SHP77 treated with DMSO at 0.1 percent for 48 hours (cell line): Measurements from ENCODE around the gene DNAH17.

ENCODE experiments used
- DNase-seq: peaks from one replicate; lab custom pipeline; 2025; lab: John Stamatoyannopoulos, UW

The DNAH17 gene

DNA sequence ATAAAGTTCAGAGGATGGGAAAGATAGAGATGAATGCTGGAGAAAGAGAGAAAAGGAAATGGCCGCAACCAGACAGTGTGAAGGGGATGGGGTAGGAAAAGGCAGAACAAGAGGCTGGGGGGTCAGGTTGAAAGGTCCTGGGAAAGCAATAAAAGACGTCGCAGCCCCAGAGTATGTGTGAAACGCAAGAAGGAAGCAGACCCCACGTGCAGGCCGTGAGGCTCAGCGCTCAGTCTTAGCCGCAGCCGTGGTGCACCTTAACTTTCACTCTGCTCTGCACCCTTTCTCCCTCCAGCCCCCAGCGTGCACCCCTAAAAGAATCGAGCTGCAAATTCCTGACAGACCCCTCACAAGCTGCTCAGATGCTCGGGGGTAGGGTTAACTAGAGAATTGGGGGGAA, 1.9 kb downstream of the DNAH17 start:
- no peak for DNase-seq

DNA sequence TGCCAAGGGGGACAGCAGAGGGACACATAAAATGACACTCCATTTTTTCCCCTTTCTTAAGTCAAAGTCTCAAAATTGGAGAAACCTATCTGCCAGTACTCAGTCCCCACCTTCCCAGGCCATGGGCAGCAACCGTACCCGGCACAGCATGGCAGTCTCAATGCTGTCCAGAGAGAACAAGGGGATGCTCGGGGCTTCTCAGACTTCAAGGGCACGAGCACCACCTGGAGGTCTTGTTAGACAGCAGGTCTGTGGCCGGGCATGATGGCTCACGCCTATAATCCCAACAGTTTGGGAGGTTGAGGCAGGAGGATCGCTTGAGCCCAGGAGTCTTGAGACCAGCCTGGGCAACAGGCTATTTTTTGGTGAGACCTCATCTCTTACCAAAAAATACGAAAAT, 3.2 kb downstream of the DNAH17 start:
- DNase-seq, result peak; percentile 45

DNA sequence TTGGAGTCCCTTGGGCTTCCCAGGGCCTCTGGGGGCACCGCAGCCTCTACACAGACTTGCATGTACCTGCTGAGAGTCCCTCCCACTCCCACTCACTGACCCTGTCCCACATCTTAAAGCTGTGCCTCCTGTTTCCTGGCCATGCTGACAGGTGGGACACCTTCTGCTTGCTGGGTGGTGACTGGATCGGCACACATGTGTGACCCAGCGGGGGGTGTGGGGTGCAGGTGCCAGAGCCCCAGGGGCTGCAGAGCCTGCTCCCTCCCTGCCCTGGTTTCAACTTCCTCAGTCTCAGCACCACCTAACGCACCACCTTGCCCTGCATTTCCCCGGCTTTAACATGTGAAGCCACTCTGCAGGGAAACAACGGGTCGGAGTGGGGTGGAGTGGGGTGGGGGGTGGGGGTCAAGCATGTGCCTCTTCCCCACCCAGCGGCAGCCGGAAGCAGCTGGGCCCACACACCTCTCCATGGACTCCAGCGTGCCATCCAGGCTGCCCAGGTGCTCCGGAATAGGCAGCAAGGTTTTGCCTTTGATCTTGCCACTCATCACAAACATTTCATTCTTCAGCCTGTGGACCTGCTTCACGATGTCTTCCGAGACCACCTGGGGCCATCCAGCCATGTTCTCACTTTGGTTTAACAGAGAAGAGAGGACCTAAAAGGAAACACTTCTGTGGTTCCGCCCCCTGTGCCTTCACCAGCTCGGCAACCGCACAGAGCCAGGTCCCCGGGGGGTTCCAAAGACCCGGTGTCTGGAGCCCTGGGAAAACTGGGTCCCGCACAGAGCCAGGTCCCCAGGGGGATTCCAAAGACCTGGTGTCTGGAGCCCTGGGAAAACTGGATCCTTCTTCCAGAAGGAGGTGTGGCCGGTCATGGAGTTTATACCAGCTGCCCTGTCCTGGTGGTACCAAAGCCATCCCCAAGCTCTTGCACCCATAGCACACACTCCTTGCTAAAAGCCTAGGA, 4.7 kb downstream of the DNAH17 start:
- DNase-seq, result no peak

DNA sequence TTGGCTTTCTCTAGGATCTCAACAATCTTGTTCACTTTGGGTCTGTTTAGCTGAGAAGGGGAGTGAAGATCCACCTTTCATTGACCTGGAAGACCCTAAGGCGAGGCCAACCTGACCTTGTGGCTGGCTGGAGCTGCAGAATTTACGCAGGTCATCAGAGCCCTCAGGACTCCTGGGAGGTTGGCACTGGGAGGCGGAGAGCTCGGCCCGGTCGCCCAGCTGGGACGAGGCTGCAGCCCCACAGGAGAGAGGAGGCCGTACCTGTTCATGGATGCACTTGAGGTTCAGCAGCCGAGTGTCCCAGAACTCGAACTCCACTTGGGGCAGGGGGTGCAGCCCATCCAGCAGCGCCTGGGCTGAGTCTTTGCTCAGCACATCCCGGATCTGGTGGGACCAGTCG, 5.9 kb downstream of the DNAH17 start:
- no peak for DNase-seq

DNA sequence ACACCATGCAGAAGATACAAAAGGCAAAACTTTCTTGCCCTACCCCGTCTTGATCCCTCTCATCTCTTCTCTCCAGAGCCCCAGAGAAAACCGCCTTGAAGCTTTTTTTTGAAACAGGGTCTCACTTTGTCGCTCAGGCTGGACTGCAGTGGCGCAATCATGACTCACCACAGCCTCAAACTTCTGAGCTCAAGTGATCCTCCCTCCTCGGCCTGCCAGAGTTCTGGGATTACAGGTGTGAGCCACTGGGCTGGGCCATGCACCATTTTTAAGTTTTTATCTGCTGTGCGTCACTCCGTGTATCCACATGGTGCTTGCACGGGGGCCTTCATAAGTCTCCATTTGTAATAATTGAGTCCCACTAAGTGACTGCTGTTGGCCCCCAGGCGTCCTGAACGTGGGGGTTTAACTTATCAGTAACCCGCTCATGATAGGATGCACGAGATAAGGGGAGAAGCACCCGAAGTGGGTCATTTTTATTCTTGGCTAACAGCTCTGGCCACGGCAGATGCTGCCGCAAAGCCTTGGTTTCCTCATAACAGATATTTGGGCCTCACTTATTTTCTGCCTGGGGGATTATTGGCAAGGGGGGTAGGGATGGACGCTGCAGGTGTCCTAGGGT, 8.6 kb downstream of the DNAH17 start:
- DNase-seq, result no peak

DNA sequence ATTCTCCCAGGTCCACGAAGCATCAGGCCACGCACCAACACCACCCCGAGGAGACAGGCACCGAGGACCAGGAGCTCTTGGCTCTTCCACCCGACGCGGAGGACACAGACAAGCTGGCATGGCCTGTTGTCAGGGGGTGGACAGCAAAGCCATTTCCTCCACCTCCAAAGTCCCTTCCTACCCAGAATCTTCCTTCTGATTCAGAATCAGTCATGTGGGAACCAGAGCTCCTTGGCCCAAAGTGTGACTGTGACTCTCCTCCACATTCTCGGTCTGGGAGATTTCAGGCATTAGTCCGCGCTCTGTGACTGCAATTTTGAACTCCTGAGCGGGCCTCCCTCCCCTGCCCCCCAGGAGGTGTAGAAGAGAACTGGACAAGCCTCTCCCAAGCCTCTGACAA, 9.2 kb downstream of the DNAH17 start:
- DNase-seq, result no peak

DNA sequence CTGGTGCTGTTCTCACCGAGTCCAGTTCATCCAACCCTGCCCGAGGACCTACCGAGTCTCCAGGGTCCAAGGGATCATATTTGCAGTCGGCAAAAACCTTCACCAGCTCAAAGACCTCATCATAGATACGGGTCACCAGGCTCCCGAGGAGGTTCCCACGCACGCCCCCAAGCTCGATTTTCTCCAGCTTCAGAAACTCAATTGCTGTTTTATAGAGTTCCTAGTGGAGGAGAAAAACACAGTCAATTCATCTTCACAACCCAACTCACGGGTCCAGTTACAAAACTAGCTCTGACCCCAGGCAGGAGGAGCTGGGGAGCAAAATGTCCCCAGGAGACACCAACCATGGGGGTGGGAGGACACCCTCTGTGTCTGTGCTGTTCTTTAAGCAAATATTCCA, 10.2 kb downstream of the DNAH17 start:
- DNase-seq, result no peak

DNA sequence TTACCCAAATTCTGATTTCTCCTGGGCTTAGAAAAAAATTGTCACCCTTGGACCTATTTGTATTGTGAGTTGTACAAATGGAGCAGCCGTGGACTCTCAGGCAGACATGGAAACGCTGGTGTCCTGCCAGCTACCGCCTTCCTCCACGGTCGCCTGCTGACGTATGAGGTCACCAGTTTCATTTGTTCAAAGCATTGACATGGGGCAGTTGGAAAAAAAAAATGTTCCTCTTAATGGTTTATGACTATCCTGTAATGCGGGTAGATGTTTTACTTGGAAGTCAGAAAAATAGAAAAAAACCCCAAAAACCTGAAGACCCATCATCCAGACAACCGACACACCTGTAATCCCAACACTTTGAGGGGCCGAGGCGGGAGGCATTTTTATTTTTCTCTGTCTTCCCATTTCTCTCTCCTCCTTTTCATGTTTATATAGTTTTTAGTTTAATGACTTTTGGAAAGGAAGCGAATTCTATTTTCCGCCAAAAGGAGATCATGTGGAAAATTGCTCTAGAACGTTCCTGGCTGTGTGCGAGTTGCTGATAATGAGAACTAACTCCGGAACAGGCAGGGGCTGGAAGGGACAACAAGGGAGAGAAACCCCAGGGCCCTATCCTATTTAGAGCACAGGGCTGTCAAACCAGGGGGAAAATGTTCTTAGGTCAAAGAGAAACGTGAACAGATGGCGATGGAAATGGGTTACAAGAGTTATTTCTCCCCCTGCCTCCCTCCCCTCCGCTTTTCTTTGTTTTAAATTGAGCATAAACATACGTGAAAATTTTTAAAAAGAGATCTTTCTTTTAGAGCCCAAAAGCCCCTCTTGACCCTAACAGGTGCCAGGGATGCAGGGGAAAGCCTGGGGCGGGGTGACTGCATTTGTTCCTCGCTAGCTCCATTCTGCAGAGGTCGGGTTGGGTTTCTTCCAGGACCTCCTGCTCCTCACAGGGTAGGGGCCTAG, 13.7 kb downstream of the DNAH17 start:
- DNase-seq, result no peak

DNA sequence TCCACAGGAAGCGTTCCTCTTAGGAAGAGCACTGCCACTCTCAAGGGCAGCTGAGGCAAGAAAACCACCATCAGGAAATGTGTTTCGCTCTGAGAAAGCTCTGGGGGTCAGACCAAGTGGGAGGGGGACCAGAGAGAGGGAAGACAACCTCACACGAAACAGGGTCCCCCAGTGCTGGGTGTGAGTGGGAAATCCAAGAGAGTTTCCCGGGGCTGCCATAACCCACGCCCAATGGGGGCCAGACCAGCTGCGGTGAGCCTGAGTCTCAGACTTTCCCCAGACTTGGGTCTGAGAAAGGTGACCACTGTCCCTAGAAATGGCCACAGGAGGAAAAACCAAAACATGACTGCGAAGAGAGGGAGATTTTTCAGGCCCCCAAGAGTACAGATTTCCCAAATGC, 14.5 kb downstream of the DNAH17 start:
- no peak for DNase-seq

DNA sequence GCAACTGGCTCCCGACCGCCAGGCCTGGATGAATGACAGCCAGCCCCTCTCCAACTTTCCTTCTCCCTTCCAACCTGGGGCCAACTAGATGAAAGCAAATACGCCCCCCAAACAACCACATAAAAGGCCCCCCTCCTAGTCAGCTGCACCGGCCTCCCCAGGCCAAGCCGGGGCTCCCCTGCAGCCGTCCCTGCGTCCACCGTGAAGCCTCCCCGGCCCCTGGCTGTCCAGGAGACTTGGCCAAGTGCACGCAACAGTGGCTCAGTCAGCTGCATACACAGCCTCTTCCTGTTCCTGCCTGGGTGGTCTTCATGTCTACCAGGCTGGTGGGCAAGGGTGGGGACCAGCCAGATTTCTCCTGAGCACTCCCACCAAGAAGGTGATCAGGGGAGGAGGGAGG, 16.0 kb downstream of the DNAH17 start:
- DNase-seq, result no peak

DNA sequence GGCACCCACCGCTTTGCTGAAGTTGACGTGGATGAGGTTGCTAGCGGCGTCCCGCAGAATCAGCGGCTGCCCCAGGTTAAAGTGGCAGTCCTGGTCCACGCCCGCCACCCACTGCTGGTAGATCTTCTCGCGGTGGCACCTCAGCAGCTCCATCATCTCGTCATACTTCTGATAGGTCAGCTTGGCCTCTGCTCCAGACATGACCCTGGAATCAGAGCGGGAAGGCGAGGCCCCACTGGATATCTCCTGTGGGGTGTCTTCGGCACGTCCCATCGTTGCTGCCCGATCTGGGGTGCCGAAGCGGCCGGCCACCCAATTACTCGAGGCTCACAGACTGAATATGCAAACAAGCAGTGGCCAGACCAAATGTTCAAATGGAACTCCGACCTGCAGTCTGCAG, 16.5 kb downstream of the DNAH17 start:
- no peak for DNase-seq

DNA sequence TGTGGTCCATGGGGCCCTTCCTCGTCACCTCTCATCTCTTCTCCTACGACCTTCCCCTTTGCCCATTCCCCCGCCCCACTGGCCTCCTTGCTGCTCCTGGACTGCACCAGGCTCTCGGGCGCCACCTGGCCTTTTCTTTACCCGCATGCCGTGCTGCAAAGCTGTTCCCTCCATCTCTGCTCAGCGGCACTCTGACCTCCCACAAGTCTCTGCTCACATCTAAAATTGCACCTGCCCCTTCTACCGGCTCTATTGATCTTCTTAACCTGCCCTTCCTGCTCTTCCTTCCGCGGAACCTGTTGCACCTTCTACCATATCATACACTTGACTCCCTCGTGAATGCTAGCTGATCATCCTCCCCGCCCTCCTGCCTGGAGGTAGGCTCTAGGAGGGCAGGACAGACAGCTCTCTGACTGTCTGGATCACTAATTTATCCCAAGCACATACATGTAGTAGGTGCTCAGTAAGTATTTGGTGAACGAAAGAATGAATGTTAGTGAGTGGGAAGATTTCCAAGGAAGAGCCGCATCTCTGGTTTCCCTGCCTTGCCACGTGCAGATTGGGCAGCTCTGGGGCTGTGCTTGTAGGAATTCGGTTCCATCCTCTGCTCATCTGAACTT, 17.3 kb downstream of the DNAH17 start:
- DNase-seq, result no peak

DNA sequence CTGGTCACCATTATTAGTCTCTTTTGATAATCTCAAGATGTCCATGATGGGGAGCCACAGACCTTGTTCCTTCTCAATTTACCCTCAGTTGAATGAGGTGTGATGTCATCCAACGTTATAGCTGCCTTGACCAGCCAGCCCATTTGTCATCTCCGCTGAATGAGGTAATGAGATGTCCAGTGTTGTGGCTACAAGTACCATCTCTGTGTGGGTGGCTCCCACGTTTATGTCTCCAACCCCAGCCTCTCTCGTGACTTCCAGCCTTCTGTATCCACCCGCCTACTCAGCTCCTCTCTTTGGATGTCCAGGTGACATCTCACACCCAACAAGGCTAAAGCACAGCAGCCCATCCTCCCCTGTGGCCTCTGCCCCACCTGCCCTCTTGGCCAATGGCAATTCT, 18.2 kb downstream of the DNAH17 start:
- DNase-seq, result no peak

DNA sequence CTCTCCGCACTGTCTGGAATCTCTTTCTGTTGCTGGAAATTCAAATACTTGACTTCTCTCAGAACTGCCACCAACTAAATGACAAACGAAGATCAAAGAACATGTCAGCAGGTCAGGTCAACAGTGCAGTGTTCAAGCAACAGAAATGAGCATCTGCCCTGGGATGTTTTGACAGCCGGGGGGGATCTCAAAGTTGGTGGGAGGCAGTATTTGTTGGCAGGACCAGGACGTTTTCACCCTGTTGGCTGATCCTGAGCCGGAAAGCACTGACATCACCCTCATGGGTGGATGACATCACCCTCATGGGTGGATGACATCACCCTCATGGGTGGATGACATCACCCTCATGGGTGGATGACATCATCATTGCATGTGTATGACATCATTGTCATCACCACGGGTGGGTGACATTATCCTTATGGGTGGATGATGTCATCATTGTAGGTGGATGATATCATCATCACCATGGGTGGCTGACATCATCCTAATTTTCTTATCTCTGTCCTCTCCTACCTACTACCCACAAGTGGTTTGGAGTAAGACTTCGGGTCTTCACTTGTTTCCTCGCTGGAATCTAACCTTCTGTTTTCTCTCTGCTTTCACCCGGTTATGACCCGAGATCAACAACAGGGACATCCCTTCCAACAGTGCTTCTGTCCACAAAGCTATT, 18.9 kb downstream of the DNAH17 start:
- no peak for DNase-seq

DNA sequence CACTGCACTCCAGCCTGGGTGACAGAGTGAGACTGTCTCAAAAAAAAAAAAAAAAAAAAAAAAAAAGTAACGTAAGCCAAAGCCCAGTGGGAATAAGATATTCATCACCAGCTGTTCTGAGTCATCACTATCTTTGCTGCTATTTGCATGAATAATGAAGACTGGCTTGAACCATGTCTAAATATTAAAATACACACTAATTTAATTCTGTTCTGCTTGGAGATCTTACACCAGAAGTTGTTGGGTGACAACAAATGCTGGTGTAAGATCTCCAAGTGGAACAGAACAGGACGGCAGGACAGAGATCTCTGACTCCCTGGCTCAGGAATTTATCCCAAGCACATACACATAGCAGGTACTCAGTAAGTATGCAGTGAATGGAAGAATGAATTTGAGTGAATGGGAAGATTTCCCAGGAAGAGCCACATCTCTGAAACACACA, 19.6 kb downstream of the DNAH17 start:
- DNase-seq, result no peak

DNA sequence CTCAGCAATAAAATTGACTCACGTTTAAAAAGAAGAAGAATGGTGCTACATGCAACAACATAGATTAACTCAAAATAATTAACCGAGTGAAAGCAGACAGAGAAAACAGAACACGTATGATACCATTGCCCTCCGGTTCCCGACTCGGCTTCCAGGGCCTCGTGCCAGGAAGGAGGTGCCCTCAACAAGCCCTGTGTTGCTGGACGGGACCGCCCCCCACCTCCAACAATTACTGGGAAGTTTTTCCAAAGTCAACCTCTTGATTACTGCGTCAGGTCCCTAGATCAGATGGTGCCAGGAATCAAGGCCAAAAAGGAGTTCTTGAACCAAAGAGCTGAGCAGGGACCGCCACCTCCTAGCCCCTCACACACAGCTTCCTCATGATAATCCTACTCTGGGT, 20.4 kb downstream of the DNAH17 start:
- no peak for DNase-seq

DNA sequence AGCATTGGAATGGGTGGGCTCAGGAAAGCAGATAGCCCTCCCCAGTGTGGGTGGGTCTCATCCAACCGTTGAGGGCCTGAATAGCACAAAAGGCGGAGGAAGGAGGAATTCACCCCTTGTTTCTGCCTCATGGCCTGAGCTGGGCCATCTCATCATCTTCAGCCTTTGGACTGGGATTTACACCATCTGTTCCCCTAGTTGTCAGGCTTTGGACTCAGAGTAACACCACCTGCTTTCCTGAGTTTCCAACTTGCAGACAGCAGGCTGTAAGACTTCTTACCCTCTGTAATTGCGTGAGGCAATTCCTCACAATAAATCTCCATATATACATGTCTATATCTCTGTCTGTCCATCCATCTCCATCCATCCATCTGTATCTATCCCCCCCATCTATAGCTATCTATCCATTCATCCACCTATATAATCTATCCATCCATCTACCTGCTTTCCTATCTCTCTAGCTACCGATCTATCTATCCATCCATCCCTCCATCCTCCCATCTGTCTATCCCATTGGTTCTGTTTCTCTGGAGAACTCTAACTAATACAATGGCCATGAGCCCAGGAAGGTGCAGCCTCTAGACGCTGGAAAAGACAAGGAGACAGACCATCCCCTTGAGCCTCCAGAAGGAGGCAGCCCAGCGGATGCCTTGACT, 21.3 kb downstream of the DNAH17 start:
- DNase-seq, result no peak

DNA sequence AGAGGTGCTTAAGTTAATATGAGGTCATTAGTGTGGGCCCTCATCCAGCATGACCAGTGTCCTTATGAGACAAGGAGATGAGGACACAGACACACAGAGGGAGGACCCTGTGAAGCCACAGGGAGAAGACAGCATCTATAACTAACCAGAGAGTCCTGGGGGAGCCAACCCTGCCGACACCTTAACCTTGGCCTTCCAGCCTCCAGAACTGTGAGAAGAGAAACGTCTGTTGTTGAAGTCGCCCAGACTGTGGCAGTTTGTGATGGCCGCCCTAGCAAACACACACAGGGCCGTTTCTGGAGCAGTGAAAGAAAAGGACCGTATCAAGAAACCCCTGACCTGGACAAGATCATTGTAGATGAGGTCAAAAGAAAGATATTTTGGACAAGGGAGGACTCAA, 26.7 kb downstream of the DNAH17 start:
- no peak for DNase-seq

DNA sequence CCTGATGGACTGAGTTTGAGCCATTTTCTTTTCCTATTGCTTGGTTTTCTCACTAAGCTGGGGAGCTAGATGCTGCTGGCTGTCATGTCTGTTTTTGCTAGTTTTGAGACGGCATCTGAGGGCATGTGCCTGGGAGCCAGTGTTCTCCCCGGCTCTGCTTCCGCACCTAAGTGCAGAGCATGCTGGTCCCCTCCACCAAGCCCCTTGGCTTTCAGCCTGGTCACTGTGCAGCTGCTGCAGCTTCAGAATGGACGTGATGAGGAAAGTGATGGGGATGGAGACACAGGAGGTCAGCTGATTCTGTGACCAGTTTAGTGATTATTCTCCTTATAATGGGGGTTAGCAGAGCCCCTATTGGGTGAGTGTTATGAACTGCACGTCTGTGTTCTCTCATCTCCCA, 28.5 kb downstream of the DNAH17 start:
- peak; percentile 13 for DNase-seq

DNA sequence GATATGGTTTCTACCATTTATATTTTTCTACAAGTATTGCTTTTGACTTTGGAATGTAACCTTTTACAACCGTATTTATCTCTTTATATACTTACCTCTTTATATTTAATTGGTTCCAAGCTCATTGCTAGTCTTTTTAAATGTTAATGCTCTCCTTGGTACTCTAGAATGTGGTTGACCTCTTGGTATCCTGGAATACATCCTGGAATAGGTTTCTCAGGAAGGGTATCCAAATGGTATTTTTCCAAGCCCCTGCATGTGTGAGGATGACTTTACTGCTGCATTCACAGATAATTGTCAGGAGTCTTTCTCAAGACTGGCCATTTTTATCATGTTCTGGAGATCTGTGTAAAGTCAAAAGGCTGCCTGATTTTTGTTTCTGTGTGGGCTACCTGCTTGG, 30.2 kb downstream of the DNAH17 start:
- DNase-seq, result no peak

DNA sequence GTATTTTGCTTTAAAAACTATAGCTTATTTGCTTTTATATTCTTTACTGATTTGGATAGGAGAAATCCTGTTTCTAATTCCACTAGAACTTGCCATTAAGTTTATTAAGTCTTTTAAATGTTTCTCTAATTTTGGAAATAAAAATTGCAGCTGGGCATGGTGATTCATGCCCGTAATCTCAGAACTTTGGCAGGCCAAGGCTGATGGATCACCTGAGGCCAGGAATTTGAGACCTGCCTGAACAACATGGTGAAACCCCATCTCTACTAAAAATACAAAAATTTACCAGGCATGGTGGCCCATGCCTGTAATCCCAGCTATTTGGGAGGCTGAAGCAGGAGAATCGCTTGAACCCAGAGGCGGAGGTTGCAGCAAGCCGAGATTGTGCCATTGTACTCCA, 30.7 kb downstream of the DNAH17 start:
- no peak for DNase-seq
